ACHN (cell line): Measurements from ENCODE around the gene CDK7.

Experiments
- DNase-seq: peaks from one replicate; pipeline ENCODE4 v3.0.0-alpha.2; 2015
- in situ Hi-C: cut with HindIII; loops from 2 replicates; pipeline ENCODE4 v1.10.0; 2017; ENCODE audit warnings: low sequenced_read_pairs, low pct_ligation_motif_present, low pct_unique_long_range_greater_than_20kb

The CDK7 gene

GRCh38 chr5:69276422-69277174 is 41.9 kb downstream of the CDK7 start:
- peak; percentile 77 for DNase-seq
- in situ Hi-C loops, result no loop called here

- DNase-seq, result no peak
- in situ Hi-C loops, result no loop called here
Observed at GRCh38 chr5:69279517-69279916, 44.8 kb downstream of the CDK7 start.

GRCh38 chr5:69281114-69281513 is 46.4 kb downstream of the CDK7 start:
- in situ Hi-C loops, result no loop called here
- no peak for DNase-seq

- in situ Hi-C loops, result no loop called here
- DNase-seq, result no peak
Observed at GRCh38 chr5:69284203-69284602, 49.5 kb downstream of the CDK7 start.

GRCh38 chr5:69285448-69286116 is 50.9 kb downstream of the CDK7 start:
- in situ Hi-C loops, result no loop called here
- DNase-seq, result no peak

GRCh38 chr5:69288069-69288468 is 53.4 kb downstream of the CDK7 start:
- DNase-seq, result no peak
- in situ Hi-C loops, result no loop called here

- in situ Hi-C loops, result no loop called here
- DNase-seq, result no peak
Observed at GRCh38 chr5:69288688-69289087, 54.0 kb downstream of the CDK7 start.

- DNase-seq, result no peak
- in situ Hi-C loops, result no loop called here
Observed at GRCh38 chr5:69292306-69292705, 57.6 kb downstream of the CDK7 start.

GRCh38 chr5:69293882-69294281 is 59.2 kb downstream of the CDK7 start:
- no peak for DNase-seq
- in situ Hi-C loops, result no loop called here

- in situ Hi-C loops, result no loop called here
- DNase-seq, result peak; percentile 56
Observed at GRCh38 chr5:69295088-69295754, 60.5 kb downstream of the CDK7 start.

GRCh38 chr5:69299625-69300024 is 64.9 kb downstream of the CDK7 start:
- in situ Hi-C loops, result no loop called here
- DNase-seq, result no peak

GRCh38 chr5:69300537-69301203 is 66.0 kb downstream of the CDK7 start:
- in situ Hi-C loops, result no loop called here
- DNase-seq, result no peak

GRCh38 chr5:69305512-69305911 is 70.8 kb downstream of the CDK7 start:
- in situ Hi-C loops, result no loop called here
- no peak for DNase-seq

- DNase-seq, result no peak
- in situ Hi-C loops, result no loop called here
Observed at GRCh38 chr5:69308046-69308553, 73.4 kb downstream of the CDK7 start.

GRCh38 chr5:69309380-69309779 is 74.7 kb downstream of the CDK7 start:
- in situ Hi-C loops, result no loop called here
- no peak for DNase-seq

GRCh38 chr5:69312459-69313160 is 77.9 kb downstream of the CDK7 start:
- no peak for DNase-seq
- in situ Hi-C loops, result no loop called here

- no peak for DNase-seq
- in situ Hi-C loops, result no loop called here
Observed at GRCh38 chr5:69313428-69313827, 78.7 kb downstream of the CDK7 start.

GRCh38 chr5:69315972-69316371 is 81.3 kb downstream of the CDK7 start:
- no peak for DNase-seq
- in situ Hi-C loops, result no loop called here
